KG1 (cell line): ENCODE results near the gene RPRD1B.

Source experiments
- DNase-seq: peaks from one replicate; lab custom pipeline; 2025; lab: John Stamatoyannopoulos, UW

Gene RPRD1B

DNA sequence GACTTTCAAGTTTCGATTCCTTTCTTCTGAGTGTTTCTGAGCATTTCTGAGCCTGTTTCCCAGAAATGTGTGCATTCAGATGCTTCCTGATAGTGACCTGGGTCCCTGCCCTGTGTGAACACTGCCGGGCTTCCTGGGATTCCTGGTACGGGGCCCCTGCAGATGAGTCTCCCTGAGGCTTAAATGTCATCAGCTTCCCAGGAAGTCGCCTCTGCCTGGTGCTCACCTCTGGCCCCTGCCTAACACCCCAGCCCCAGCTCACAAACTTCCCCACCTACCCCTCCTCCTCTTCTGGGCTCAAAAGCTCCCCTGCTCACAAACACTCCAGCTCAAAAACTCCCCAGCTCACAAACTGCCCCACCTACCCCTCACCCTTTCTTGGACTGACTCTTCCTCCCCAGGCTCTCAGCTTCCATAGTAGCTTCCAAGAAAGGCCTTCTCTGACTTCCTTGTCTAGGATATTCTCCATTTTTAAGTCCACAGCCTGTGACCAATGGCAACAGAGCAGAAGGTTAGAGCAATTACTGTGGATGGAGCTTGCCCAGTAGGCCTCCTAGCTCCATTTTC is 89.6 kb downstream of the RPRD1B start:
- DNase-seq = no peak

DNA sequence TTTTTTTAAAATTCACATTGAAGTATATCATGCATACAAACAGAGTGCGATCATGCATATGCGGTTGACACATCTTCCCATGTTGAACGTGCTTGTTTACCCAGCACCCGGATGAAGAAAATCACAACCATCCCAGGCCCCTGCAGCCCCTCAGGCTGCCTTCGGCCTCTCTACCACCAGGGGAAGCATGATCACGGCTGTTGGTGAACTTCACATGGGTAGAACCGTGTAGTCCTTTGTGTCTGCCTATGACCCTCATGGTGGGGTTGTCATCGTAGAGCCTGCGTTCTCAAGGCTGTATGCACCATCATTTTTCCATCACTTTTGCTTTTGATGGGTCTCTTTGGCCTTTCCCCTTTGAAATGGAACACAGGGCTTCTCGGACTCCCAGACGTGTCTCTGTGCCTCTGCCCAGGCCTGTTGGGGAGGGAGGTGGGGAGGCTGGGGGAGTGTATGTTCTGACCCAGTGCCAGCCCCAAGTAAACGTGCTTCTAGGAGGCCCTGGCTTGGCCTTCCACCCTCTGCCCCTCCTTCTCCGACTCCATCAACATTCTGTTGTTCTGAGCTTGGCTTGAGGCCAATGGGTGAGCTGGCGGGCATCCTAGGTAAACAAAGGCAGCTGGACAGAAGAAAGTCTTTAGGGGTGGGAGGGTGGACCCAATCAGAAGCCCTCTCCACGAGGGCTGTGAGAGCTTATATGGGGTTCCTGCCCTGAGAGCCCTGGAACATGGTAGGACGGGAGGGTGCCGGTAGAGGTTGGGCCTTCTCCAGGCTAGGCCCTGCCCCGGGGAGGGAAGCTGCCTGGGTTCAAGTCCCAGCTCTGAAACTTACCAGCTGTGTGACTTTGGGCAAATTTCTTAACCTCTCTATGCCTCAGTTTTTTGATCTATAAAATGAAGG is 91.9 kb downstream of the RPRD1B start:
- no peak for DNase-seq

DNA sequence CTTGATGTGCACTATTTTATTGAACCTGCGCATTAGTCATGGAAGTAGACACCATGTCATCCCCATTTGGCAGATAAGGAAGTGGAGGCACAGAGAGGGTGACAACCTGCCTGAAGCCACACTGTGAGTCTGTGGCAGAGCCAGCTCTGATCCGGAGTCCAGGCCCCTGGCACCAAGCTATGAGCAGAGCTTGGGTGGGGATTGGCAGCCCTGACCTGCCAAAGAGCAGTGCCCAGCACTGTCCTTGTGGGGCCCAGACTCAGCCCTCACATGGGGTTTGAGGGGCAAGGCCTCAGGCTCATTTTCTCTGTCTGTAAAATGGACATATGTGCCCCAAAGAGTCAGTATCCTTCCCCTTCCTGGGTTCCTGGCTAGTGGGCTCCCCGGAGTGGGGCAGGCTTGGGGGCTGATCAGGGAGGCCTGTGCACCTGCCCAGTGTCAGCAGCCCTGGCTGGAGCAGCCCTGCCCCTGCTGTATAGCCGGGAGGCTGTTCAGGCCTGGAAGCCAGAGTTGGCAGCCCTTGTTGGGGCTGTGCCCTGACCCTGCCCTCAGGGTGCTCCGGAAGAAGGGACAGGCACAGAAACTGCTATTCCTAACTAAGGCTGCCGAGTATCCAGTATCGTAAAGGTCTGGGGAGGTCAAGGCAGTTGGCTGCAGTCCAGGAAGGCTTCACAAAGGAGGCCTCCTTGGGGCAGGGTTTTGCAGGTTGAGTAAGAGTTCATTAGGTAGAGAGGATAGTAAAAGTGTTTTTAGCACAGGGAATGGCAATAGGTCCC is 92.8 kb downstream of the RPRD1B start:
- DNase-seq = no peak

DNA sequence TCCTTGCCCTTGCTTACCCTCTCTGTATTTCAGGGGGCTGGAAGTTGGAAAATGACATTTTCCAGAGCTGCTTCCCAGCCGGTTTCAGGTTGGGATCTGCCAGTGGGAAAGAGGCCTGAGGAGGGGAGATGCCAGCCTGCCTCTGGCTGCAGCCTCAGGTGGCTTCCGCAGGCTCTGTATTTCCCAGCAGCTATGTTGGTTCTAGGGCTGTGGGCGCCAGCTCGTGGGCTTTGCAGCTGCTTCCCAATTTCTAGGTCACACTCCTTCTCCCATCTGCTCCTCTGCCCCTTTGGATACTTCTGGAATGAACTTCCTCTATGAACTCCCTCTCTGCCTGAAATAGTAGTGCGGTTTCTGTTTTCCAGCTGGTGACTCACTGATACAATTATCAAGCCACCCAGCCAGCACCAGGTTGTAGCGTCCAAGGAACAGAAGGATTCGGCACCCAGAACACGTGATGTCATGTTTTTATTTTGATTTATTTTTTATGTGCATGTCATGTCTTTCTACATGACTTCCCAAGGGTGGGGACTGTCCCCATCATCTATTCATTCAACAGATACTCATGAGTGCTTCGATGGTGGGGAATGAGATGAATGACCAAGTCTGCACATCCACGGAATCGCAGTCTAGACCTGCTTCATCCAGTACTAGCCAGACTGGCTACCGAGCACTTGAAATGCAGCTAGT is 93.5 kb downstream of the RPRD1B start:
- no peak for DNase-seq

- DNase-seq = no peak
Observed at GRCh38 chr20:38127920-38128528, 94.5 kb downstream of the RPRD1B start.

- no peak for DNase-seq
Observed at GRCh38 chr20:38128691-38129090, 95.1 kb downstream of the RPRD1B start.

GRCh38 chr20:38129248-38129865 is 95.8 kb downstream of the RPRD1B start:
- no peak for DNase-seq

DNA sequence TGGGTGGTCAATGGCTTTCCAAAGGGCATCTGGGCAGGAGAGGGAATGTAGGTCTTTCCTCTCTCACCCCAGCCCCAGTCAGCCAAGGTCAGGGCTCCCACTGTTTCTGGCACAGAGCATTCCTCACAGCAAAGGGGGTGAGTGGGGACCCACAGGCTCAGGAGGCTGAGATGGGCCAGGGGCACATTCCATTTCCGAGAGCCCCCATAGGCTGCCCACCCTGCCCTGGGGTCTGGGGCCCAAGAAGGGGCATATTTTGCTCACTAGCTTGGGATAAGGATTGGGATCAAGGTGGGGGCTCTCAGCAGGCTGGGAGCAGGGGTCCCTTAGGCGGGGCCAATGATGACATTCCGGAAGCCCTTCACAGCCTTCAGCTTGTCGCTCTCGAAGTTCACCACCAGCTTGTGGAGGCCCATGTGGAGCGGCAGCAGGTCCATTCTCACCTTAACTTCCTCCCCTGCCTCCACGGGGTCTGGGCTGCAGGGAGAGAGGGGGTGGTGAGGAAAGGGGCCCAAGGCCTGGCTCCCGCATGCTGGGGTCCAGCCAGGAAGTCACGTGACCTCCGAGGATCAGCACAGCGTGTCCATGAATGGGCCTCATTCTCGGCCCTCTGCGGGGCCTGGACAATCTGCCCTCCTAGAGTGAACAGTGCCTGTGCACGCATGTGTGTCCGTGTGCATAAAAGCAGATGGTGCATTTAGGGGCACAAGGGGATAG is 96.5 kb downstream of the RPRD1B start:
- no peak for DNase-seq

GRCh38 chr20:38130687-38131587 is 97.4 kb downstream of the RPRD1B start:
- no peak for DNase-seq

DNA sequence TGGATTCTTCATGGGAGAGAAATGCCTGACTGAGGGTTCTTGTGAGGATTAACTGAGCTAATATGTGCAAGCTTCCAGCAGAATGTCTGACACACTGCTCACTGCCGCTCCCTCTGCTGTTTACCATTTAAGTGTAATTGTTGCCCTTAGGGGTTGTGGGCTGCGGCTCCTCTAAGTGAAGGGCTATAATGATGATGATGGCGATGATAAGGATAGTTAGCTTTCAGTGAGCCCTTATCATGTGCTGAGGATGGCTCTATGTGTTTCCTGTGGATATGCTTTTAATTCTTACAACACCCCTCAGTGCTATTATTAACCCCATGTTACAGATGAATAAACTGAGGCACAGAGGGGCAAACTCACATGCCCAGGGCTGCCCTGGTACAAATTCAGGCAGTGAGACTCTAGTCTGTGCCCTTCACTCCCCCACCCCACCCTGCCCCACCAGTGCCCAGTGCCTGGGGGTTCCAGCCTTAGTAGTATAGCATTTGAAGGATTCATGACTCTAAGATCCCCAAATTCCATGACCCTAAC is 98.1 kb downstream of the RPRD1B start:
- no peak for DNase-seq

DNA sequence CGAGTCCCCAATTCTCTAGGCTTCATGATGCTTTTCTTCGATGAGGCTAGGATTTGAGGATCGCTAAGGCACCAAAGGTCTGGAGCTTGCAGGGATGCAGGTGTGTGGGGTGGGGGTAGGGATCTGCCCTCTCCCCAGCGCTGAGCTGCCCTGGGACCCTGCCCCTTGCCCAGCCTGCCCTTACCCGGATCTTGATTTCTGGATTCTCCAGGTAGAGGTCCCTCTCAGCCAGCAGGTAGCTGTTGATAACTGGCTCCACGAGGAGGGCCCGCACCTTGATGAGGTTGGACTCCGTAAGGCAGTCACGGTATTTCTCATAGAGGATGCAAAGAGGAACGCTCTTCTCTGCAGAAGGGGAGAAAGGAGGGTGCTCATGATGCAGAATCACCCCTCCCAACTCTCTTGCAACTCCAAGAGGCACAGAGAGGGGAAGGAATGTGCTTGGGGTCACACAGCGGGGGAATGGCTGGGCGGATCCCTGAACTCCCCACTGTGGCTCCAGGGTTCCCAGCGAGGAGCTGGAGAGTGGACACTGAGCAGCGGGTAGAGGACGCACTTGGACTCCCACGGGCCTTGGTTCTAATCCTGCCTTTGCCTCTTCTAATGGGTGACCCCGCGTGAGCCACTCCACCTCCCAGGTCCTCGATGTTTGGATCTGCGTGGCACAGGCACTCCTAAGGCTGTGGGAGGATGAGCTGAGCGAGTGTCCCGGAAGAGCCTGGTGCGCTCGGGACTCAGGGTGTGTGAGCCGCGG is 98.8 kb downstream of the RPRD1B start:
- no peak for DNase-seq

DNA sequence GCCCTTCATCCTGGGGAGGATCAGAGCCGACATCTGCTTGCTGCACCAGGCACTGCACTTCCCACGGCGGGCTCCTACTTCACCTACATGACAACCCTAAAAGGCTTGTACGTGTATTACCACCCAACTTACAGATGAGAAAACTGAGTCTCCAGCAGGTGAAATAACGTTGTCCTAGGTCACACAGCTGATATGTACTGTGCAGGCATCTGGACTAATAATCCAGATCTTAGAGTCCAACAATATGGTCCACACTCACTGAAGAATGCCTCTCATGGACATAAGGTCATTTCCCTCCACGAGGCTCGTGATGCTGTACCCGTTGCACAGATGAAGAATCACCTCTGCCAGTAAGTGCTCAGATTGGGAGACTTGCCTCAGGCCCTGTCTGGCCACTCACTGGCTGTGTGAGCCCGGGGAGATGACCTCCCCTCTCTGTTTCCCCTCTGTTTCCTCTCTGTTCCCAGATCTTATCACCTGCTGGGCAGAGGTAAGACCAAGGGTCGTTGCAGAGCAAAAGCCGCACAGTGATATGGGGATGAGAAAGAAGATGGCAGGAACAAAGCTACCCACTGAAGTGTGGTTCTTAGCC is 99.5 kb downstream of the RPRD1B start:
- DNase-seq = no peak

DNA sequence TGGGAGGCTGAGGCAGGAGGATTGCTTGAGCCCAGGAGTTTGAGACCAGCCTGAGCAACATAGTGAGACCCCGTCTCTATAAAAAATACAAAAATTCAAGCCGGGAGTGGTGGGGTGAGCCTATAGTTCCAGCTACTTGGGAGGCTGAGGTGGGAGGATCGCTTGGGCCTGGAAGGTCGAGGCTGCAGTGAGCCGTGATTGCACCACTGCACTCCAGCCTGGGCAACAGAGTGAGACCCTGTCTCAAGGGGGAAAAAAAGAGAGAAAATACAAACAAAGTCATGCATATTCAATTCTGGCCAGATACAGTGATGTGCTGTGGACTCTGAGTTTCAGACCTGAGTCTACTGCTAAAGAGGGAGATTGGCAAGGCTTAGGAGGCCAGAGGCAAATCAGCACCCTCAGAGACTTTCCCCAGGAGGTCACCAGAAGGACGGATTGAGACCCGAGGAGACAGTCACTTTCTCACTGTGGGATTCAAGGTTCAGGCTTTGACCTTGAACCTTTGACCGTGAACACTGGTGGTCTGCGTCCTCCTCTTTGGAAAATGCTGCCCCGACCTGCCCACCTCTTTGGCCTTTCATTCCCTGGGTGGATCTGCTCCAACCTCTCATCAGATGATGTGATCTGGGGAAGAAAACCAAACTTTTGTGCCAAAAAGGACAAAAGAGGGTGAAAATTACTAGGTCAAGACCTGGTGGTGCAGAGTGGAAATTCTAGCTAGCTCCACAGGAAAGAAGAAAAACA is 100.3 kb downstream of the RPRD1B start:
- no peak for DNase-seq

DNA sequence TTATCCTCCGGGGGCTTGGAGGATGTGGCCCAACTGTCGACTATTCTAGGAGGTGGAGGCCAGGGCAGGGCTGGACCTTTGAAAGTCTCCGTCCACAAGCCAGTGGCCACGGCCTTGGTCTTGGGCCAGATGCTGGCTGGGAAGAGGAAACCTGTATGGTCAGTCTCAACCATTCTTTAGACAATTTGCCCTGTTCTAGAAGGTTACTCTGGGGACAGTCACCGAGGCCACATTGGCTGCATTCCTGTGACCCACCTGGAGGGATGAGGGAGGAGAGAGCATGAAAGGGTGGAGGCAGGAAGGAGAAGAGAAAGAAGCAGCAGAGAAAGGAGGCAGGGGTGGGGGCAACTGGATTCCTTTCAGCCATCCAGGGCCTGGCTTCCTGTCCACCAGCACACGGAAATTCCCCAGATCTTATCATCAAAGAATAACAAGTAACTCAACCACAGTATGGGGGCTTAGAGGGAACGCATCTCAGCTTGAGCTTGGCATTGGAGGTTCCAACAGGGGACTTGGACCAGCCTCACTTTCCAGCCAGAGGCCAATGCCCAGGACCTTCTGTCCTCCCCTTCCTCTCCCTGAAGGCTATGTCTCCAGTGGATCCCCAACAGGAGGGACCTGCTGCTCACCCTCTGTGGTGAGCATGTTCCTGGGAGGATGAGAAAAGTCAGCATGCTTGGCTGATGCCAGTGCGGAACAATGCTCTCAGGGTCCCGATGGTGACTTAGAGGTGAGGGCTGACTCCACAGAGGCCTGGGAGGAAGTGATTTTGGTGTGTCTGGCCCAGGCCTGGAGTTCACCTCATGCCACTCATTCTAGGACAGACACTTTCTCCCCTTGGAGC is 101.1 kb downstream of the RPRD1B start:
- DNase-seq = no peak

GRCh38 chr20:38135271-38135650 is 101.7 kb downstream of the RPRD1B start:
- DNase-seq = no peak

- no peak for DNase-seq
Observed at GRCh38 chr20:38135651-38136420, 102.3 kb downstream of the RPRD1B start.
